AG08396 (cell line): Measurements from ENCODE around the gene VWA3B.

ENCODE experiments used
- DNase-seq: peaks from one replicate; pipeline ENCODE4 v3.0.0; 2012; ENCODE audit warnings: low spot score, mixed read lengths

Gene VWA3B

DNA sequence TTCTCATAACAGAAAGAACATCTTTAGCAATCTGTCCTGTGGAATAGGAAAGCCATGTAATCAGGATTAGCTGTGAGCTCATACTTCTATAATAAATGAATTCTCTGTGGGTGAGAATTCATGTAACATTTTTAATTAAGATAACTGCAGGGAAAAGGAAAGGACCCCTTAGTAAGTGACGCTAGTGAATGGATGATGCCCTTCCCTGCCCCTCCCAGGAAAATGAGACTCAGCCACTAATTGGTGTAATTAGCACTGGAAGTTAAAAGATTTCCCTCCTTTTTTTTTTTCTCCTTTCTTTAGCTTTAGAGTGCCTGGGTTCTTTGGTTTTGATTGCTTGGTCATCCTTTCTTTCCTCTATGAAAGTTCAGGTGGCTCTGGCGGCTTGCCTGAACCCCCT is 90.3 kb downstream of the VWA3B start:
- DNase-seq, result no peak

DNA sequence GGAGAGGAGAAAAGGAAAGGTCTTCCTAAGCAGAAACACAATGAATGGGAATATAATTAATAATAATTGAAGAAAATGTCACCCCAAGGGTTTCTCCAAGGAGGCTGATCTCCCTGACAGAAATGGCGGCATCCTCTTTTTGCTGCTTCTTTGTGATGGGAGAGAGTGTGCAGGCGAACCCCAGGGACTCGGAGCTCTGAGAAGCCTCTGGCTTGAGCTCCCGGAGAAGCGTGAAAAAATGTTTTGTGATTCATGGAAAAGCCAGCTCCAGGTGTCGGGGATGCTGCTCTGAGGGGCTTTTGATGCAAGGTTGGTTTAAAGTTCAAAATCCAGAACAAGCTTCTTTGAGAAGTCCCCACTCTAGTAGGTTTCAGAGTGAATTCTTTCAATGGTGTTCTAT is 91.0 kb downstream of the VWA3B start:
- no peak for DNase-seq

DNA sequence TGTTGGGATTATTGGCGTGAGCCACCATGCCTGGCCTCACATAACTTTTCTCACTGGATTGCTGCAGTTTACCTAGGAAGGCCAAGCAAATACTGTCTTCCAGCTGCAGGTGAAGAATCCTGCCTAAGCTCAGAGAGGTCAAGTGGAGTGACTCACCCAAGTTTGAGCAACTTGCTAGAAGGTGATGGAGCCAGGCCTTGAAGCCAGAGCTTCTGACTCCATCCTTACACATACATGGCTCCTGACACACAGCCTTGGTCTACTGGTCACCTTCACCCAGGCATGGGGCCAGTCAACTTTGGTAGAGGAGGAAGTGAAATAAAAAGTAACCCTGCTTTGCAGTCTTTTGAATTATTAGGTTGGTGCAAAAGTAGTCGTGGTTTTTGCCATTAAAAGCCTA is 93.5 kb downstream of the VWA3B start:
- no peak for DNase-seq

DNA sequence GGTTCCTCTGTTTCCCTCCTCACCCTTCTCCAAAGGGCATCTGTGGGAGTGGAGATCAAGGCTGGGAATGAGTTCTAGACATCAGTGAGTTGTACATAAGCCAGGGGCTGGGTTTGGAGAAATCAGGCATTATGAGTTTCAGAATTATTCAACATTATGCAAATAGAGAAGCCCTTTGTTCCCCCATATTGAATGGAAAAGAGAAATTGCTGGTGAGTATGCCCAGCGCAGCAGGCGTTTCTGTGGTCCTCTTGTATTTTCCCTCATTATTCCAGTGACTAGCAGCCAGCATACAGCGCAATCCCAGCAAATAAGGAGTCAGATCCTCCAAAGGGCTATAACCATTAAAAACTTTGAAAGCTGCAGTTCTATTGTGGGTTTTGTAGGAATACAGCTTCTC is 94.4 kb downstream of the VWA3B start:
- no peak for DNase-seq

DNA sequence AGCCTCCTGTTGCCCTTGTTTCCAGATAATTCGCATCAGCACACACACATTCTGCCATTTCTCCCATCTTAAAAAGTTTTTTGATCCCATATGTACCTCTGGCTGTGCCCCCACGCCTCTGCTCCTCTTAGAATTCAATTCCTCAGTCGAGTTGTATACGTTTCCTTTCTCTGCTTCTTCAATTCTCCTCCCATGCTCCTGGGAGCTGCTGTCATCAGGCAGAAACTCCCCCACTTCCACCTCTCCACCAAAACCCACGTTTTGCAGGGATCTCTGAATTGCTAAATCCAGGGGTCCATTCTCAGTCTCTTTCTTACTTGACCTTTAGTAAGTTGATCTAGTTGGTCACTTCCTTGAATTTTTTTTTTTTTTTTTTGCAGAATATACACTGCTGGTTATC is 98.8 kb downstream of the VWA3B start:
- DNase-seq, result no peak

DNA sequence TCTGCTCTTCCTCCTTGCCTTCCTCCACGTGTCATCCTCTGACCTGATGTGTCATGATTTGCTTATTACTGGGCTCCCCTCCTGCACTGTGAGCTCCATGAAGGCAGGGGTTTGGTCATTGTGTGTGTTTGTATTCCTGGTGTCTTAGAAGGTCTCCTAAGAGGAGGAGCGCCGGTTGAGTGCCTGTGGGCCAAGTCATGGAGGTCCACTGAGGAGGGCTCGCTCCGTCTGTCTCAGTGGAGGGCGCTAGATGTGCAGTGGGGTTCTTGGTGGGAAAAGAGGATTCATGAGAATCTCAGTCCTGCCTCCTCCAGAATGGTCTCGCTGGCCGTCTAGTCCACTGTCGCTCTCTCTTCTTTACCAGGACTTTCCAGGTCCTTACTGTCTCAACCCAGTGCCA is 100.2 kb downstream of the VWA3B start:
- no peak for DNase-seq

DNA sequence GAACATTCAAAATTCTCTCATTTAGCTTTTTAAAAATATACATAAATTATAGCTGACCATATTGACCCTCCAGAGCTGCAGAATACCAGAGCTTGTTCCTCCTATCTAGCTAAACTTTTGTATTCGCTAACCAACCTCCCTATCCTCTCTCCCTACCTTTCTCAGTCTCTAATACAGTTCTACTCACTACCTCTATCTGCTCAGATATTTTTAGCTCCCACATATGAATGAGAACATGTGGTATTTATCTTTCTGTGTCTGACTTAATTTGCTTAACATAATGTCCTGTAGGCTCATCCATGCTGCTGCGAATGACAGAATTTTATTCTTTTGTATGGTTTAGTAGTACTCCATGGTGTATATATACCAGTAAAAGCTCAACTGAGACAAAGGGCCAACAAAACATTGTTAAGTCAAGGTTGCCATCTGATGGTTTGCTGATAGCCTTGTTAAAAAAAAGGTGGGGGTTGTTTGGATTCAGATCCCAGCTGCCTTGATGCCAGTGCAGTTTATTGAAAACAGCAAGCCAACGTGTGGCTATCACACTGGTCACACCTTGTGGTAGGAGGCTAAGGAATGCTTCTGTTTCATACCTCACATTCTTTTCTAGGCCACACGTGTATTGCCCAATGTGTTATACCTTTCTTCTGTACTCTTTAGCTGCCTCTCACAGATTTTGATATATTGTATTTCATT is 101.5 kb downstream of the VWA3B start:
- DNase-seq, result no peak

DNA sequence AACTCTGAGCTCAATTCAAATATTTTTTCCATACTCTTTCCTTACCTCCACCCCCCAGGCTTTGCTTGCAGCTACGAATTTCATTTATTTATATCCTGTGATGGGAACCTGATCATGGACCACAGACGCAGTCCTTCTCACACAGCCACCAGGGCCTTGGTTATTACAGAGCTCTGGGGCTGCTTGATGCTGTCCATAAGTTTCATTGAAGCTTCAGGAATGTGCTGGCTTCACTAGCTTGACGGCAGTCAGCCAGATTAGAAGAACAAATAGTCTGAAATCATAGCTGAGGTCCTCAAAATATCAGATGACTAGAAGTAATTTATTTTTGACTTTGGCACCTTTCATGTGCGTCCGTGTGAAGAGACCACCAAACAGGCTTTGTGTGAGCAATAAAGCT is 104.9 kb downstream of the VWA3B start:
- no peak for DNase-seq

DNA sequence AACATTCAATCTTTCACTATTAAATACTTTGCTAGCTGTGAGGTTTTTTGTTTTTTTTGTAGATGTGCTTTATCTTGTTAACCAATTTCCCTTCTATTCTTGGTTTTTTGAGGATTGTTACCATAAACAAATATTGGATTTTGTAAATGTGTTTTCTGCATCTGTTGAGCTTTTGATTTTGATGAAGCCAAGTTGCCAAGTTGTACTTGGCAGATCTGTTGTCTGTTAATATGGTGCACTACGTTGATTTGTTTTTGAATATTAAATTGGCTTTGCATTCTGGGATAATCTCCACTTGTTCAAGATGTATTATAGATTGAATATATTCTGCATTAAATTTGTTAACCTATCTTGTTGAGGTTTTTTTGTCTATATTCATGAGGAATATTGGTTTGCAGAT is 114.6 kb downstream of the VWA3B start:
- no peak for DNase-seq

DNA sequence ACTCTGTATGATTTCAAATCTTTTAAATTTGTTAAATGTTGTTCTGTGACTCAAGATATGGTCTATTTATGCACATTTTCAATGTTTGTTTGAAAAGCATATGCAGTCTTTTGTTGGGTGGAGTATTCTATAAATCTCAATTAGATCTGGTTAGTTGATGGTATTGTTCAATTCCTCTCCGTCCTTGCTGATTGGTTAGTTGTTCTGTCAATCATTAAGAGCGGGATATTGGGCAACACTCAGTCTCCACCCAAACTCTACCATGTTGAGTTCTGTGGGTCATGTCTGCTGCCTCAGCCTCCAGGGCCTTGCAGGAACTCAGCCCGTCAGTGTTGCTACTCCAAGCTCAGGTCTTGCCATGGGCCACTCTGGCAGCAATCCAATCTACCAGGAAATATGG is 118.9 kb downstream of the VWA3B start:
- DNase-seq, result no peak

DNA sequence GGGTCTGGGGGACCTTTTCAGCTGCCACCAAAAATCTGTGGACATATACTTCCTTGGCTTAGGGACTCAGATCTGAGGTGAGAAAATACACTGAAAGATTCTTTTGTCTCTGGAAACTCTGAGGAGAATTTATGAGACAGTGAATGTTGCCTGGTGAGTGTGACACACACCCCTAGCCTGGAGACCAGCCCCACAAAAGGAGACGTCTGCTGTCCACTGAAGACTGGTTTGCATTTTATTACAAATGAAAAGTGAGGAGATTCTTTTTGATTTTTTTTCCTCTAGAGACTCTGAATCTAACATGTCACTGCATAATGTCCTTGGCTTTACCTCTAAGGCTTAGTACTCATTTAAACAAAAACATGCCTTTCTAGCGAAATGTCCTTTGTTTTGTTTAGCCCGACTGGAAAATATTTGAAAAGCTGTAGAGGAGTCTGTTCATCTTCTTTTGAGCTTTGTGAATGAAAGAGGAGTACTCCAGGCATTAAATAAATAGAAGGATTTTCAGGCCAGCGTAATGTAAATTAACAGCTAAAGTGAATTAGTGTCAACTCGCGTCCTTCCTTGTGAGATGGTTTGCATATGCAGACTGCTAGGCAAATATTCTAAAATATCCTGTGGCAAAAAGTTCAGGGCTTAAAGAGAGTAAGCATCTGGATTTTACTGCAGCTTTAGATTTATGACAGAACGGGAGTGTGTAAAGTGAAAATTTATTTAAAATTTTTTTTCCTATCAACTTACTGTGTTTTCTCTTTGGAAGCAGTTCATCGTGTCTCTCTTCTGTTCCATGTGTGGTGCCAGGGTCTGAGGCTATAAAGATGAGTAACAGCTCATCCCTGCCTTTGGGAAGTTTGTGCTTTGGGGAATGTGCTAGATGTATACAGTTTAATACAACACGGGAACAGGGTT is 125.4 kb downstream of the VWA3B start:
- DNase-seq, result no peak

DNA sequence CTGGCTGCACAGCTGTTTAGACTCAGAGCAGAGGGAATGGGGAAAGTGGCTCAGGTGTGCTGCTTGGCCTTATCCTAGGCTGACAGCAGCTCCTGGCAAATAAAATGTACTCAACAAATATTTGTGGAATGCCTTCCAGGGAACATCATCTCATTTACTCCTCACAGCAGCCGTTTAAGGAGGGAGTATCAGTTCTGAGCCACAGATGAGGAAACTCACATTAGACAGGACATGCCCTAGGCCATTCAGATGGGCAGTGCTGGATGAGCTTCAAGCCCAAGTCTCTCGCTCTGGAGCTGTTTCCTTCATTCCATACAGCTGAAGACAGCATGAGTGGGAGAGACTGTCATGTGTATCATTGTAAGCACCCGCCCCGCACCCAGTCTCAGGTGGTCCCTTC is 129.6 kb downstream of the VWA3B start:
- DNase-seq, result no peak

DNA sequence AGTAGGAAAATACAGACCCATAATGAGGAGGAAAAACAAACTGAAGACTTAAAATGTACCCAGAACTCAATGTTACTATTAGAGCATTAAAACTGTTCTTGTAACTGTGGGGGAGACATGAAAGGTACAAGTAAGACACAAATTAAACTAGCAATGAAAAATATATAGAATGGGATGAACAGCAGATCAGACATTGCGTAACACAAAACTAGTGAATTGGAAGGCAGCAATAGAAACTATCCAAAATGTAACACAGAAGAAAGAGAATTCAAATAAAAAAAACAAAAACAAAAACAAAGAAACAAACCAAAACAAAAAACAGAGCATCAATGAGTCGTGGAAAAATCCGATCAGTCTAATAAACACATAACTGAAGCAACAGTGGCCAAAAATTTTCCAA is 132.2 kb downstream of the VWA3B start:
- no peak for DNase-seq

DNA sequence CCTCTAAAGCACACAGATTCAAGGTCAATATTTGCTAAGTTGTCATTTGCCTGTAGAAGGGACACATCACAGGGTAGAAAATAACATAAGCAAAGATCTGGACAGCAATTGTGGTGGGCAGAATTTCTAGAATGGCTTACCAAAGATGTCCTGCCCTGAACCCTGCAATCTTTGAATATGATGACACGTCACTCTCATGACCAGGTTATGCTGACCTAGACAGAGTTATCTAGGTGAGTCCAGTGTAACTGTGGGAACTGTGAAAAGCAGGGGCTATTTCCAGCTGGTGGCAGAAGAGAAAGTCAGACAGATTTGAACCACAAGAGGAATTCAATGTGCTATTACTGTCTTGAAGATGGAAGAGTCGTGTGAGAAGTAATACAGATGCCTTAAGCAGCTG is 147.0 kb downstream of the VWA3B start:
- DNase-seq, result no peak

DNA sequence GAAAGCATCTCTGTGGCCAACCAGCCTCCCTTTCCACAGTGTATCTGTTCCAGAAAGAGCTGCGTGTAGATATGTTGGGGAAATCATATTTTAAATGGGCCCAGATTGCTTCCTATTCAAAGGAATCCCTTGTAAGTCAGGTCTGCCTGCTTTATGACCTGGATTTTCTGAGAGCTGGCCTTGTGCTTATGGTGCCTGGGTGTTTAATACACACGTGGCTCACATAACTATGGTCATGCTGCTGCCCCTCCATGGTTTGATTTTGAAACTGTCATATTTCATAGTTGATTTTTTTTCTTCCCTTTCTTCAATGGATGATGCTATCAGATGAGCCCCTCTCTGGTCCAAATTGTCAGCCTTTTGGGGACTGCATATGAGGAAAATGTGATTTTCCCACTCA is 147.8 kb downstream of the VWA3B start:
- no peak for DNase-seq

DNA sequence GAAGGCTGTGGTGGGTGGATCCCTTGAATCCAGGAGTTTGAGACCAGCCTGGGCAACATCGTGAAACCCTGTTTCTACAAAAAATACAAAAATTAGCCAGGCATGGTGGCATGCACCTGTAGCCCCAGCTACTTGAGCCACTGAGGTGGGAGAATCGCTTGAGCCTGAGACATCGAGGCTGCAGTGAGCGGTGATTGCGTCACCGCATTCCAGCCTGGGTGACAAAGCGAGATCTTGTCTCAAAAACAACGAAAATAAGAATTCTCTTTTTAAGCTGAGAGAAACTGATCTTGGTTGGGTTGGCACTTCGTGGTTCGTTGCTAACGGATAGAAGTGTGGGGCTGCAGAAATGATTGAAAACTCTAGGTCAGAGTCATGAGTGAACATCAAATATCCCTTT is 150.0 kb downstream of the VWA3B start:
- no peak for DNase-seq

DNA sequence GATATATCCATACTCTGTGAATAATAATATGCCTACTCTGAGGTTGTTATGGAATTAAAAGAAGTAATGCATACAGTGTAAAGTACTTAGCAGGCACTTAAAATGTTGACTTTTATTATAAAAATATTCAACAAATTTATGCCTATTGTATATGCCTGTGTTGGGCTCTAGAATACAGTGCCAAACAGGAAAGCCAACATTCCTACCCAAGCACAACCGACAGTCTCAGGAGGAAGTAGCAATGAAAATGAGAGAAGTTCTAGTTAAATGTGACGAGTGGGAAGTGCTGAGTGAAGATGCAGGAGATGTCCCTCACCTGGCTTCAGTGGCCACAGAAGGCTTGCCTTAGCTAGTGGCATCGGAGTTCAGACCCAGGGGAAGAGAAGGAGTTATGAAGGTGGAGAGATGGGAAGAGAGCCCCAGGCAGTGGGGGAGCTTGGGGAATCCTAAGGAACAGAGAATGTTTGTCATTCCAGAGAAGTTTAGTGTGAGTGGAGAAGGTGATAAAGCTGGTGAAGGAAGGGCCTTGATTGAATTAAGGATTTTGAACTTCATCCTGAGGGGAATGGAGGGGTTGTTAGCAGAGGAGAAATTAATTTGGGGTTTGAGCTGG is 153.9 kb downstream of the VWA3B start:
- no peak for DNase-seq

DNA sequence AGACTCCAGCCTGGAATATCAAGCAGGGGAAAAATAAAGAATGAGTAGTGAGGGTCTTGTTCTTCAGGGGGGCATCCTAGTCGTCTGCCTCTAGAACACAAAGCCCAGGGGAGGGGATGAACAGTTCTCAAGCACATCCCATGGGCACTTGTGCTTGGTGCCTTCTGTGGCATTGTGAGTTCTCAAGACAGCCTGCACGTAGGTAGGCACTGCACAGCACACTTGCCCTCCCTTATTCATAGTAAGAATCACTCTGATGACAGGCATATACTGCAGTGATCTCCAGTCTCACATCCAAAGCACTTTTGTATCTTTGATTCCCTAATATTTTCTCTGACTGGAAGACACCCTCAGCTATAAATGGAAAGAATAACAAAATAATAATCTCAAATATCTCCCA is 154.6 kb downstream of the VWA3B start:
- no peak for DNase-seq

DNA sequence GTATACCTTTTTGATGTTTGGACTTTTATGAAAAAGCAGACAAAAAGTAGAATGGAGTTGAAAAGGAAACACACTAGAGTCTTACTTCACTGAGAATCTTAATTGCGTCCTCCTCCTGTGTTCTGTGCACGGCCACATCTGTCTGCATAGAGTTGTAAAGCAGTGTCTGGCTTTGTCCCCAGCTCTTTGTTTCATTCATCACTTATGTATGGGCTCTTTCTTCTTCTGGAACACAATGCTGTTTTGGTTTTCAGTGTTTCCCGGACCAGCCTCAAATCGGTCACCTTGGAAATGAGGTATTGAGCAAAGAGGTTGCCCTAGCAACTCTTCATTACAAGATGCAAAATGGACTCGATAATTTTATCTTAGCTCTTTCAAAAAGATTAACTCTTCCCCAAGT is 155.0 kb downstream of the VWA3B start:
- DNase-seq, result no peak

DNA sequence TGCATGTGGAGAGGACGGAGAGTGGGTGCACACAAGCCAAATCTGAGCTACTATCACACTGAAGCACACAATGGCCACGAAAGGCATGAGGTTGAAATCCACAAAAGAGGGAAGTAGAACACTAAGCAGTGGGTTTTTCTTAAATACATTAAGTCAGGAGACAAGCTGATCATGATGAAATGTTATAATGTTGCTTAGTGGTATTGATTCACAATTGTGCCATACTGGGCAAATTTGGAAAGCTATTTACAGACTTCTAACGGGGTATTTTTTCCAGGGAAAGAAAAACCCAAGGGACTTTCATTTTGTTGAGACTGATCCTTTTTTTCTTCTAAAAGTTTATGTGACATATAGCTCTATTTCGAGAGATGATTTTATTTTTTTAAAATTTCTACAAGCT is 158.5 kb downstream of the VWA3B start:
- no peak for DNase-seq

DNA sequence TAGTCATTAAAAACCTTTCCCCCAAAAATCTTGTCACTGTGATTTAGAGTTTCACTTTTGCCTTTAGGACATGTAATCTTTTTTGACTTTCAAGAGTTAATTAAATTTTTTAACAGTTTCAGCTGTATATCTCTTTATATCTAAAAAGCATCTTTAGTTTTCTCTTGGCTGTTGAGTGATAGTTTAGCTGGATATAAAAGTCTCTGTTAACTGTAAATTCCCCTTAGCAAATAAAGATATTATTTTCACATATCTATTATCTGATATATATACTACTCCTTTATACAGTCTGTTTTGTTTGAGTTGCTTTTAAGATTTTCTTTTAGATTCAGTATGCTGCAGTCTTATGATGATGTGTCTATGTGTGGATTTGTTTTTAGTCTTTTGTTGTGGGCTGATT is 160.4 kb downstream of the VWA3B start:
- DNase-seq, result no peak

DNA sequence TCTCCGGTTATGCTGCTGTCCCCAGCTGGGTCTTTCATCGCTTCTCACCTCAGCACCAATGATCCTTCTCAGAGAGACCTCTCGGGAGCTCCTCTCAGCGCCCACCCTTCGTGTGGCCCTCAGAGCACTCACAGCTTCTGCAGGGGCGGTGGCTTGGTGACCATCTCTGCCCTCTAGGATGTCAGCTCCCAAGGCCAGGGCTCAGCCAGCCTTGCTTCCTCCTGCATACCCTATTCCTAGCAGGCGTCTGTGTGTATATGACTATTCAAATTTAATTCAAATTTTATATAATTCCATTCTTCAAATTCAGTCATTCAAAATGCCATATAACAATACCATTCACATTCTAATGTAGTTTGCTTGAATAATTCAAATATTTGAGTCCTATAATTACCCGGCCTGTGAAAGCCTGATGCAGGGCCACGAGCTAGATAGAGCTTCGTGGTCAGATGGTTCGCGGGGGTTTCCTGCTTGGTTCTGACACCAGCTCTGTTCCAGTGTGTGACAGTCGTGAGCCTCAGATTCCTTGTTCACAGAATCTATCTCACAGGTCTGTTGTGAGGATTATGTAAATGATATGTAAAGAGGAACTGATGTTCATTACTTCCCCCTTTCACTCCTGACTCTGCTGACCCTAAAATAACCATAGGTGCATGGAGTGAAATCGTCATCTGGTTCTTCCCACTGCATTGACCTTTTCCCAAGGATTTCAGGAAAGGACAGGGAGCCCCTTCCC is 165.2 kb downstream of the VWA3B start:
- DNase-seq, result no peak
